GM19452 (cell line): Measurements from ENCODE around the gene NCAM1.

Experiments
- ATAC-seq: cut with Tn5 transposase; IDR thresholded peaks from one replicate; pipeline ENCODE4 v1.9.1; 2021; ENCODE audit not compliant: unreplicated experiment

Gene NCAM1

DNA sequence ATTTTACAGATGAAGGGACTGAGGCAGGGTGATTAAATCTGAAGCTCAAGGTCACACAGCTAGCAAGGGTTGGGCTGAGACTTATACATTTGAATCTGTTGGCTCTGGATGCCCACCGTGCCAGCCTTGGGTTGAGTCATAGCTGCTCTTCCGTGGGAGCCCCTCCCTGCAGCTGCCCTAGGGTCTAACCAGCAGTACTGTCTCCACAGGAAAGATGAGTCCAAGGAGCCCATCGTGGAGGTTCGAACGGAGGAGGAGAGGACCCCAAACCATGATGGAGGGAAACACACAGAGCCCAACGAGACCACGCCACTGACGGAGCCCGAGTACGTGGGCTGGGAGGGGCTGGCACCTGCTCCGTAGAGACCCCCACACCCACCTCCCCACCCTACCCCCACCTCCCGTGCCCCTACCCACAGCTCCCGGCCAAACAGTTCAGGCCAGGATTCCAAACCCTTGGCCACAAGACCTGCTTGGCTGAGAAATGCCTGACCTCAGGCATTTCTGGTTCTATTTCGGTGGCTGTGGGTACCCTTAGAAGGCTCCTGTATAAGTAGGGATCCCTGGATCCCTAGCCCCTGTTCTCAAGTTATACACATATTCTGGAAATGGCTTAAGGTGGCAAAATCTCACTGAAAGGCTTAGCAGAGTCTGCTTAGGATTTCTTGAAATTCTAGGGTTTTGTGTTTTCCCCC lies 310.5 kb downstream of the NCAM1 start:
- ATAC-seq: no peak

DNA sequence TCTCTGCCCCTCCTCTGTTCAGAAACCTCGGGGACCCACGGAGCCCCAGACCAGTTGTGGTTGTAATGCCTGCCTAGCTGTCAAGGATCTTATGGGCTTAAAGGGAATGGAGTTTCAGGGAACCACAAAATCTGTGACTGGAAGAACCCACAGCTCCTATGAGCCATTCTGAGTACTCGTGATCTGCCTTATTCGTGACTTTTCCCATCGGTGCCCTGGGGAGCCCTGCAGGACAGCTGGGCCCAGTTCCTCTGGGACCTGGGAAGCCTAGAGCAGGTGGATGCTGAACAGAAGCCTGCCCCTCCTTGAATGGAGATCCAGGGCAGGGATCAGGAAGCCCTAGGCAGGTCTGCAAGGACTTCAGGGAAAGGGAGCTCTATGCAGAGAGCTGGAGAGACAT lies 311.1 kb downstream of the NCAM1 start:
- no peak for ATAC-seq

DNA sequence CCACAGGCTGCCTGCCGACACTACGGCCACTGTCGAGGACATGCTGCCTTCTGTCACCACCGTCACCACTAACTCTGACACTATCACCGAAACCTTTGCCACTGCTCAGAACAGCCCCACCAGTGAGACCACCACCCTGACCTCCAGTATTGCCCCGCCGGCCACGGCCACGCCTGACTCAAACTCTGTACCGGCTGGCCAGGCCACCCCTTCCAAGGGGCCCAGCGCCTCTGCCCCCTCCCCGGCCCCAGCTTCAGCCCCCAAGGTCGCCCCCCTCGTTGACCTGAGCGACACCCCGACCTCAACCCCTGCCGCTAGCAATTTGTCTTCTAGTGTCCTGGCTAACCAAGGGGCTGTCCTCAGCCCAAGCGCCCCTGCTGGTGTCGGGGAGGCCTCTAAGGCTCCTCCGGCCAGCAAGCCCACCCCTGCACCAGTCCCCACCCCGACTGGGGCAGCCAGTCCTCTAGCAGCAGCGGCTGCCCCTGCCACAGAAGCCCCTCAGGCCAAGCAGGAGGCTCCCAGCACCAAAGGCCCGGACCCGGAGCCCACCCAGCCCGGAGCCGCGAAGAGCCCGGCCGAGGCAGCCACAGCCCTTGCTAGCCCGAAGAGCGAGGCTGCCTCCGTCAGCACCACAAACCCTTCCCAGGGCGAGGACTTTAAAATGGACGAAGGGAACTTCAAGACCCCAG lies 311.9 kb downstream of the NCAM1 start:
- ATAC-seq: no peak

DNA sequence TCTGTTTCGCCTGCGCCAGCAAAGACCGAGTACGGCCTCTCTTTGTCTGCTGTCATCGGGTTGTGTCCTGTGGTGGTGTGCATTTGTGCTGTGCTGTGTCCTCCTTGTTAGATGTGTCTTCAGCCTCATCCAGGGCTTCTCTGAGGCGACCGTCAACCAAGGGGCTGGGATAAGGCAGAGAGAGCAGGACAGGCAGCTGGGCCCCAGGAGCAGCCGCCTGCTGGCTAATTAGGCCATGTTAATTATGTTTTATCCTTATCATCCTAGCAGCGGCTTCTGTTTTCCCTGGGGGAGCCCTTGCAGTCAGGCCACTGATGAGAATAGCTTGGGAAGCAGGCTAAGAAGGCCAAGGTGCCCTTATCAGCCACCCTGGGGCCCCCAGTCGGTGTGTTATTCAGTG lies 312.5 kb downstream of the NCAM1 start:
- no peak for ATAC-seq

DNA sequence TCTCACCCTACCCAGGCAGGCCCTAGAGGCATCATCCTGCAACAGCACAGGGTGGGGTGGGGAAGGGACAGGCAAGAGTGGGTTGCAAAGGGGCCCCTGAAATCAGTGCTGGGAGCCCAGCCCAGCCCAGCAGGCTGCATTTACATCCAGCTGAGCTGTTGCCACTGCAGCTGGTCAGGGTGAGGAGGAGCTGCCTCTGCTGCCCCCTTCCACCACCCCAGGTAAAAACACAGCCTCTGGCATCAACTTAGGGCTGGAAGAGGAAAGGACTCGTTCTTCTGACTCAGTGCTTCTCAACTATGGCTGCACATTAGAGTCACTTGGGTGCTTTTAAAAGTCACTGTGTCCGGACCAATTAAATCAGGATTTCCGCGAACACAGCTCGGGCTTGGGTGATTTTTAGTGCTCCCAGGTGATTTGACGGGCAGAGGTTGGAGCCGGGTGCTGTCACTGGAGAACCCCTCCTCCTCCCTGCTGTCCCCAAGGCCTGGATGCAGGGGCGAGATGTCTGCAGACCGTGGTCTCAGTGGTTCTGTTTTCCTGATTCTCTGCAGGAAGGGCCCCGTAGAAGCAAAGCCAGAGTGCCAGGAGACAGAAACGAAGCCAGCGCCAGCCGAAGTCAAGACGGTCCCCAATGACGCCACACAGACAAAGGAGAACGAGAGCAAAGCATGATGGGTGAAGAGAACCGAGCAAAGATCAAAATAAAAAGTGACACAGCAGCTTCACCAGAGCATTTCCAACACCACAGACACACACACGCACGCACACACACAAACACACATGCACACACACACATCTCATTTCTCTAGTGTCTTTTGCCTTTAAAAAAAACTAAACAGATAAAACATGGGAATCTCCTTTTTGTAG lies 313.7 kb downstream of the NCAM1 start:
- ATAC-seq: no peak

DNA sequence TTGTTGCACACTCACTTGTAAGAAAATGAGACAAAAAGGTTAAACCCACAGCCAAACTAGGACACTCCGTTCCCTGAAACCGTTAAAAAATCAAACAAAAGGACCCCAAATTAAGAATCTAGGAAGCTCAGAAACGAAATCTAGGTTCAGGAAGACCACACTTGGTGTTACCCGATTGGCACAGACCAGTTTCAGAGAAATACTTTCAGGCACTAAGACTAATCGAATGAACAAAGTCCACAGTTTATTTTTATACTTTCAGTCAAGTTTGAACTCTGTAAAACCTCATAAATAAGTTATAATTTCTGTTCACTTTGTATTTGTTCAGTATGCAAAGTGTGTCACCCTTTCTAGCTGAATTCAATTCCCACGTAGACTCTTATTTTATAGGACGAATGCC lies 314.4 kb downstream of the NCAM1 start:
- no peak for ATAC-seq

DNA sequence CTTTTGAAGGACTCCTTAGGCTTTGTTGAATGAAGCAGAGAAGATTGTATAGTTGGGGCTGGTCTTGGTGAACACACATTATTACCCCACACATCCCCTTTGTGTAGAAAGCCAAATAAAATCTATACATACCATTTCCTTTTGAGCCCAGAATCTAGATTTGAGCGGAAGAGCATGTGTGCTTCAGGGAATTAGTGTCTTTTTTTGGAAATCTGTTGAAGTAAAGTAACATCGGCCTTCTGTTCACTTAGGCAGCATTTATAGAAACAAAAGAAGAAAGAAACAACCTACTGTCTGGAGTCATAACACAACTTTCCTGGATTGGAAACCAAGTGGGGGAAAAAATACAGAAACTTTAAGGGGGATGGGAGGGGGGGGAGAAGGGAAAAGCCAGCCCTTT lies 315.2 kb downstream of the NCAM1 start:
- no peak for ATAC-seq

DNA sequence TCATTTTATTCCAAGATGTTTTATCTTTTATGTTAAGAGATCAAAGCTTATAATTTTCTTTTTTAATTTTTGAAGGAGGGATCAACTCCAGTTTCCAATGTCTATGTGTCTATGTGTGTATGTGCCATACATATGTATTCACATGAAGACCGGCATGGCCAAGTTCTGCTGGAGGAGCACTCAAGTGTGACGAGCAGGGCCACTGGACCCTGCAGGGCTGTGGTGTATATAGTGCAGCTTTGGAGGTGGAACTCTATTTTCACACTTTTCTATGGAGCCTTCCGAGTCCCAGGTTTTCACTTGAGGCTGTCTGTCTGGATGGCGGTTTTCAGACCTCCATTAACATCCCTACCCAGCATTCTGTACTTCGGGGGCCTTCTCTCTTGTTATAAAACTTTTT lies 316.7 kb downstream of the NCAM1 start:
- ATAC-seq: no peak

DNA sequence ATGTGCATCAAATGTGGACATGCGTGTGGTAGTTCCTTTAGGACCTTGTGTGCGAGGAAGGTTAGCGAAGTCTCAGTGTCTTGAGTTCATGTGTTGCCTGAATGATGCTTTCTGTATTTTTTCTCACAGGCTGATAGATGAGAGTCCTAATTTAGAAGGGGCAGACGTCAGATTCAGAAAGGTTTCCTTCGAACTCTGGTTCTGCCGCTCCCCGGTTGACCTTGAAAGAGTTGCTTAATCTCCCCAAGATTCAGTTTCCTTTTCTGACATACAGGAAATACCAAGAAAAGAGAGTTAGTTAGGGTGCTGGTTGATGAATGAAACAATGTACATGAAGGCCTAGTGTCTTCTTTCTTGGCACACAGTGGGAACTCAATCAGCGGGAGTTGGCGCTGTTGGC lies 317.3 kb downstream of the NCAM1 start:
- no peak for ATAC-seq

DNA sequence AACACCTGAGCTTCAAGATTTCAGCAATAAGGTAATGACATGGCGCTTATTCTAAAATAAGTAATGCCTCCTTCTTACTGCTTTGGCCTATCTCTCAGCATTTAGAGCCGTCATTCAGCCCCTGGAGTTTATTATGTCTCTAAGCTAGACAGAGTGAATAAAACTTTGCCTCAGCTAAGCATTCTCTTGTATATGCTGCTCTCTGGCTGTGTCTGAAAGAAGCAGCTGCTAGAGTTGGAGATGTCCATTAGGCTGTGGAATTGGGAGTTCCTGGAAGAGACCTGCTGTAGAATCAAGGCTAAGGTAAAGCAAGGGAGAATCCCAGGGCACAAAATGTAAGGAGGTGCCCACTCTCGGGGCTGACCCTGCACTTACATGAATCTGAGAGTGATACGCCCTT lies 317.7 kb downstream of the NCAM1 start:
- ATAC-seq: no peak

DNA sequence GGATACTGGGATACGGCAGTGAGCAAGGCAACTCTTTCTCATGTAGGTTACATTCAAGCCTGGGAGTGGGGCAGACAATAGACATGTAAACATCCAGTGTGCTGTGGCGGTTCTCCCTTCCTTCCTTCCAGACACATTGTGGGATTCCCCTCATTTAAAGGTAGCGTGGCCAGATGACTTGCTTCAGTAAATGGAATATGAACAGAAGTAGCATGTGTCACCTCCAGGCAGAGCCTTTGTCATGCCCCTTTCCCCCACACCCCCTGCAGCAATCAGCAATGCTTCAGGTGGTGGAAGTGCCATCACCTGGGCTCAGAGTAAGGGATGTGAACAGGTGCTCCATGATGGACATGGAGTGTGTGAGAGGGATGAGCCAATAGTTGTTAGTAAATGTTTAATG lies 318.4 kb downstream of the NCAM1 start:
- ATAC-seq: no peak

DNA sequence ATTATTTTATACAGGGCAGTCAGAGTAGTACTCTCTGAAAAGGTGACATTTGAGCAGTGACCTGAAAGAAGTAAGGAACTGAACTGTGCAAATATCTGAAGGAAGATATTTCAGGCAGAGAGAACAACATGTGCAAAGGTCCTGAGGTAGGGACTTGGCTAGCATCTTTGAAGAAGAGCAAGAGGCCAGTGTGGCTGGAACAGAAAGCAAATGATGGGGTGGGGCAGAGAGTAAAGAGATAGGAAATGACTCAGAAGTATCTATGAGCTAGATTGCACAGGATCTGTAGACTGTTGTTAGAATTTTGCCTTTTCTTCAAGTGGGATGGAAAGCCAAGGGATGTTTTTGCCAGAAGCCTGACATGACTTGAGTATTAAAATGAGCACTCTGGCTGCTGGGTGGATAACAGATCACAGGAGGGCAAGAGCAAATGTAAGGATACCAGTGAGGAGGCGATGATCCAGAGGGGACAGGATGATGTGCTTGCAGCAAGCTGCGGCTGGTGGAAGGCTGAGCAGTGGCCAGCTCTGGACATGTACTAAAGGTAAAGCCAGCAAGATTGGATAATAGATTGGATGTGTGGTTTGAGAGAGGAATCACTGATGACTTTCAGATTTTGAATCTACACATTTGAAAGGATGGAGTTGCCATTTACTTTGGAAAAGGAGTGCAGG lies 320.0 kb downstream of the NCAM1 start:
- ATAC-seq: no peak

DNA sequence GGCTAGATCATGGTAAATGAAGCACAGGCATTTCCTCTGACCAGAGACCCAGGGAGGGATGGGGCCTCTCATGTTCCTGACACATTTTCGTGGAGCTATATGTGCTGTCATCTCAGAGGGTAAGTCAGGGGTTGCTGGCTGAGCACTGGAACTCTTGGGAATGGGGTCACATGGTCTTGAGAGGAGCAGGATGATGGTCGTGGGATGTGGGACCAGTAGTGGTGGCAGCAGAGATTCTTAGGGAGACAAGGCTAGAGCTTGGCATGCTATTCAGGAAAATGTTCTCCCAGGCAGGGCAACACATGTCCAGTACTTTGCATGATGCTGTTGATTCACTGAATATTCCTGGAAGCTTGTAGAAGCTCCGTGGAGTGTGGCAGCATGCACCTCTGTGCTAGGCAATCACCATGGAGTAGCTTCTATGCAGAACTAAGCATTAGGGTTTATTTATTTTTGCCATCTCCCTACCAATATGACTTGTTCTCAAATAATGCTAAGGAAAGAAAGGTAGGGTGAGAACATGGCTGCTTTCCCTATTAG lies 321.7 kb downstream of the NCAM1 start:
- no peak for ATAC-seq

DNA sequence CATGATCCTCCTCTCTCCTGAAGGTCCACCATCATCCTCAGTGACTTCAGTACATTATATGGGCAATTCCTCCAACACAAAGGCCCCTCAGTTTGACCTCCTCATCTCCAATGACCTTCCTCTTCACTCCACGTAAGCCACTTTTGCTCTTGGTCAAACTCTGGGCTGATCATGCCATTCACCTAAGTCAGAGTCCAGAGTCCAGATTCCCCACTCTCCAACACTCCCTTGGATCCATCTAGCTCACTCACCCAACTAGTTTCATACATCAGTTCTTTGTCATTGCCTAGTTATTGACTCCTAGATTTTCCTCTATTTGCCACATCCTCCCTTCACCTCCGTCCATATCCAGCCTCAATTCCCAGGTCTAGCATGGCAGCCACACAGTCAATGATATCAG lies 322.7 kb downstream of the NCAM1 start:
- no peak for ATAC-seq

DNA sequence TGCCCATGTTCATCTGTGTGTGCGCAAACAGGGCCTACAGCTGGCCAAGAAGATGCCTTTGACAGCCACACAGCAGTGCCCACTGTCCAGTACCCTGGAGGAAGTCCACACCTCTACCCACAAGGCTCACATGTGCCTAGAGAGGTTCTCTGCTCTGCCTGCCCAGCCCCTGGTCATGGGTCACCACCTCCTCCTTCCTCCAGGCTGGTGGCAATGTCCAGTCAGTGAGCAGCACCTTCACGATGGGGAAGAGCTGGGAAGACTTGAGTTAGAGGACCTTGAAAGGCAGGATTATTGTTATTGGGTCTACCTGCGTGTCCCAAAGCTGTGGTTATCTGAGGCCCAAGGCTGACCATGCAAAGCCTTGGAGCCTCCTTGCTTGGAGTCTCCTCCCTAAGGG lies 324.8 kb downstream of the NCAM1 start:
- ATAC-seq: no peak

DNA sequence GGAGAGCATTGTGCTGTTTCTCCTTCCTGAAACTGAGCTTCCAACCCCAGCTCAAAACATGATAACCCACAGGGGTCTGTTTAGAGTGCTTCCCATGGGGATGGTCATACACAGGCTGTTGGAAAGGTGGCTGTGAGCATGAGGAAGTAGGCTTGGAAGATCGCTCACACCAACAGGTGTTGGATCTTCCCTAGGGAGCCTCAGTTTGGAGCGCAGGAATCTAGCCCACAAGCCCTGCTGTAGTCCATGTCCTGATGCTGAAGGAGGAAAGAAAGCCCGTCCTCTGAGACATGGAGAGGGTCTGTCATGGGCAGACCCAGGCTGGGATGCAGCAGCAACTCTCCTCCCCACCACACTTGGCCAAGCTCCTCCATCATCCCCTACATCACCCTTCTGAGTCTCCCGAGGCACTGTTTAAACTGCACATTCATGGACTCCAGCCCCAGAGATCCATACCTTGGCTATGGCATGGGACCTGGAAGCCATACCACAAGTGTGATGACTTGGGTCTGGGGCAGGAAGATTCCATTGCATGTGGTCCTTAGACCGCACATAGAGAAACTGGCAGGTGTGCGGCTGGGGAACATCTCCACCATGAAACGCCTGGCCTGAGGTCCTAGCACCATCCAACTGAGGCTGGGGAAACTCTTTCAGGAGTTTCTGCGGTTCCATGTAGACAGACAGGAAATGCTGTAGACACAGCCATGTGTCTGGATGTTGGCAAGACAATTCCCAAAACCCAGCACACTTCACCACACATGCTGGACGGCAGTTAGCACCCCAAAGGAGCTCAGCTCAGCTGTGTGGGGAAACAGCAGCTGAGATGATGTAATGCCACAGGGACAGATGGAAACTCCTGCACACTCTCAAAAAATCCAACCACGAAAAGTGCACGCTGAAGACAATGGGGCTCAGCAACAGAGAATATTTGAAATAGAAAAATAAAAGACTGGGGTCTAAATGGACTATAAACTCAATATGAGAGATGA lies 325.6 kb downstream of the NCAM1 start:
- no peak for ATAC-seq

DNA sequence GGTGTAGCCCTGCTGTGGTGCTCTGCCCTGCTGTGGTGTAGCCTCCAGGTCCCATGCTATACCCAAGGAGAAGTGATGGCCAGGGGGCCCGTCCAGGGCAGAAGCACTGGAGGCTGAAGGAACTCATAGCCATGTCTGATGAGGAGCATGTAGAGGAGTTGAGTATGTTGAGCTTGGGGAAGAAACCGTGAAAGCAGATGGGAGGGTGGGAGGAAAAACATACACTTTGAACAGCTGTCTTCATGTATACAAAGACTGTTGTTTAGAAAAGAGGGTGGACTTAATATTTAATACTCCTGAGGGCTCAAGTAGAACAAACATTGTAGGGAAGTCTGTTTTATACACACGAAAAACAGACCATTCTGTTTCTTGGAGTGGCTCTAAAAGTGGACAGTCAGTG lies 326.6 kb downstream of the NCAM1 start:
- no peak for ATAC-seq

DNA sequence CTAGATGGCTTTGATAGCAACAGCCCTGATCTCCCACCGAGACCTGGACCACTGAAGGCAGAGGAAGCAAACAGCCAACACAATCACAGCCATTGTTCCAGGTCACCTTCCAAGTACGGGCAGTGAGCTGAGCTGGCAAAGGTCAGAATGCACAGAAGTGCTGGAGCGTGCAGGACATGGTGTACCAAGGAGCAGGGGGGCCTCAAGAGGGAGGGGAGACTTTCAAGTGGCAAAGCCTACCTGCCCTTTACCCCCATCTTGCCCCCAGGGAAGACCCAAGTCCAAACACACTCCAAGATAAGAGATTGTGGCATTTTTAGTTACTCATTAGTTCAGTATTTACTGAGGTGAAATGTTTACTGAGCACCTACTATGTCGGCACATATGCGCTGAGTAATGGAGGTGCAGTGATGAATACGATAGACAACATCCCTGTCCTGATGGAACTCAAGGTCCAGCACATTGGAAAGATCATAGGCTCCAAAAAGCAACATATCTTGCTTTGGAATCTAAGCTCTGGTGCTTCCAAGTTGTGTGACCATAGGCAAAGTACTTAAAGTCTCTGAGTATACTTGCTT lies 327.2 kb downstream of the NCAM1 start:
- no peak for ATAC-seq

DNA sequence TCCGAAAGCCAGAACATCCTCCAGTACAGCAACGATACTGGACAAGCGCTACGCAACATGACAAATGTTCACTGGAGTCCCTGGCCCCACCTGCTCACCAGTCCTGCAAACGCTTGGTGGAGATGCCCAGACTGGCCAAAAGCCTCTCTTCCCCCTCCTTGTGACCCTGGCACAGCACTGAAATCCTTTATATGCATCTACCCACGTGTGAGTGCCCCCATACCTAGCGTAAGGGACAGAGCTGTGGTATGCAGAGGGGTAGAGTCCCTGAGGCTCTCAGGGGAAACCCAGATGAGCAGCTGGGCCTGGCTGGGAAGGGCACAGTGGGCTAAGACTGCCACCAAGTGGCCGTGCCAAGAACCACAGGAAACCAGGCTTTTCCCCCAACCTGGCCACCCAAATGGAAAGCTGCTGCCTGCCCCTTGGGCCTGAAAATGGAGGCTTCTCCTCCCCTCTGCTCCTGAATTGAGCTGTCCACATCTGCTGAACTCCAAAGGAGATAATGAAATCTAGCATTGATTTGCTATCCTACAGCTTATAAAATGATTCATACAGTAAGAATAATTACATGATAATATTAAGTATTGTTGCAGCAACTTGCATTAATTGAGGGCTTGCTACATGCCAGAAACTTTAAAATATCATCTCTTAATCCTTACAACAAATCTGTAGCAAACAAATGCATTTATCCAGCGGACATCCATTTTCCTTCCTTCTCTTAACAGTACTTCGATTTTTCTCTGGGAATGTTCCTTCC lies 328.4 kb downstream of the NCAM1 start:
- ATAC-seq: peak; percentile 92
